ENCODE data around the gene MORN1. TPM values are rescaled to one million over a fixed set of nuclear protein-coding genes. Genes with fewer than 3 reads are reported as not detected.

The MORN1 gene
- total RNA-seq, 1 donor from 2014 or later = 24.3 TPM

DNA sequence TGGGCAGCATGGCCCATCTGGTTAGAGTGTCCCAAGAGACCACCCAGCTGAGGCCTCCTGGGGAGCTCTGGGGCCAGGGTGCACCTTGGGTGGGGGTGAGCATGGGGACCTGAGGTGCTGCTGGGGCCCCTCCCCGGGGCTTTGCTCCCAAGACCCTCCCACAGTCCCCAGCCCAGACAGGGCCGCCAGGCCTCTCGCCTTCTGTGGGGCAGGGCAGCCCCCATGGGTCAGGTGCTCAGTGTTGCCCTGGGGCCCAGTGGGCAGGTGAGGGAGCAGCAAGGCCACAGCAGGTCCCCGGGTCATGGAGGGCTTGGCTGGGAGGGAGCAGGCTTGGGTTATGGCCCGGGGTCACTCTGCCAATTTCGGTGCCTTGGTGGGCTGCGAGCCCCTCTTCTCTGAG lies 45.5 kb upstream of the MORN1 start:
- Mint-ChIP-seq H3K27ac (no peak overlapping the region), H3K4me1 (no peaks in the 10 kb centered on the region), H3K4me3 (no peak overlapping the region), H3K9me3 (no peaks in the 10 kb centered on the region), H3K36me3 (no peaks in the 10 kb centered on the region), H3K27me3 (ENCODE audit: low read depth) (peaks cover 59% of the 10 kb centered on the region)
- TF ChIP-seq CTCF (IDR thresholded peaks at IDR 0.05; ENCODE audit: unreplicated experiment) = no peak
- DNase-seq (ENCODE audit: low spot score in 2 of 2, unreplicated experiment in 2 of 2) = no peak

GRCh38 chr1:2435746-2436355 lies 44.5 kb upstream of the MORN1 start:
- no peak for TF ChIP-seq CTCF (IDR thresholded peaks at IDR 0.05; ENCODE audit: unreplicated experiment)
- H3K27me3 Mint-ChIP-seq (ENCODE audit: low read depth) = peaks cover 49% of the 10 kb centered on the region
- no peaks in the 10 kb centered on the region for H3K9me3 Mint-ChIP-seq
- H3K4me1 Mint-ChIP-seq = peaks cover 6% of the 10 kb centered on the region
- H3K27ac Mint-ChIP-seq = no peak overlapping the region
- no peak for DNase-seq (ENCODE audit: low spot score in 2 of 2, unreplicated experiment in 2 of 2)
- H3K36me3 Mint-ChIP-seq = no peaks in the 10 kb centered on the region
- H3K4me3 Mint-ChIP-seq = no peak overlapping the region

DNA sequence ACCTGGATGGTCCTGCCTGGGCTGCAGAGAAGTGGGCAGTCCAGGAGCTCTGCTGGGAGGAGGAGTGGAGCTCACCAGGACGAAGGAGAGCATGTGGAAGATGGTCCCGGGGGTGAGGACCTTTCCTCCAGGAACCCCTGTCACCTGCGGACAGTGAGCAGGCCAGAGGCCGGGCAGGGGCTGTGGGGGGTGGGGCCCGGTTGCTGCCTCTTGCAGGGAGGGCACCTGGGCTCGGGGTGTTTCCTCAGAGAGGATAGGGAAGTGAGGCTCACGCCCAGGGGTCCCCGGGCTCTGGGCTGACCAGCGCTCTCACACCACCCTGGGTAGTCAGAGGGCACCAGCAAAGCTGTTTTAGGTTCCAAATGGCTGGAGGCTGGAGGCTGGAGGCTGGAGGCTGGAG lies 43.7 kb upstream of the MORN1 start:
- H3K27me3 Mint-ChIP-seq (ENCODE audit: low read depth) = peaks cover 44% of the 10 kb centered on the region
- no peaks in the 10 kb centered on the region for H3K36me3 Mint-ChIP-seq
- DNase-seq (ENCODE audit: low spot score in 2 of 2, unreplicated experiment in 2 of 2) = no peak

GRCh38 chr1:2433936-2434655 lies 42.7 kb upstream of the MORN1 start:
- Mint-ChIP-seq H3K27me3 (ENCODE audit: low read depth) (peaks cover 39% of the 10 kb centered on the region), H3K27ac (no peak overlapping the region), H3K4me1 (peaks cover 6% of the 10 kb centered on the region), H3K36me3 (no peaks in the 10 kb centered on the region), H3K4me3 (no peak overlapping the region), H3K9me3 (no peaks in the 10 kb centered on the region)
- TF ChIP-seq CTCF (IDR thresholded peaks at IDR 0.05; ENCODE audit: unreplicated experiment) = no peak
- DNase-seq (ENCODE audit: low spot score in 2 of 2, unreplicated experiment in 2 of 2) = no peak

More for the DNA sequence above, 43.7 kb upstream of the MORN1 start:
- Mint-ChIP-seq H3K27ac (no peak overlapping the region), H3K4me3 (no peak overlapping the region), H3K4me1 (peaks cover 6% of the 10 kb centered on the region), H3K9me3 (no peaks in the 10 kb centered on the region)
- no peak for TF ChIP-seq CTCF (IDR thresholded peaks at IDR 0.05; ENCODE audit: unreplicated experiment)

DNA sequence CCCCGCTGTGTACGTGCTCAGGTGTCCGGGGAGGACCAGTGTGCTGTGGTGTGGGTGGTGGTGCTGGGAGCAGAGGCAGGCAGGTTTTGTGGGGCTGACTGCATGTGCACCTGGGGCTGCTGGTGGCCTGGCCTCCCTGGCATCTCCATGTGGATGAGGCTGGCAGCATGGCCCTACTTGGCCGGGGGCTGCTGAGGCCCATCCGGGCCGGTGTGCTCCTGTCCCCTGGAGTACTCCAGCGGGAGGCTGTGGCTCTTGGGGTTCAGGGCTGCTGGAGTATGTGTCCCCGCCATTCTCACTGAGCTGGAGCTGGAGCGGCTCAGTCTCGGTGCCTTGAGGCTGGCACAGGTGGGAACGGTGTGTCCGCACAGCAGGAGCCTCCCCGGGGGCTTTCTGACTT lies 41.8 kb upstream of the MORN1 start:
- Mint-ChIP-seq H3K27ac (no peak overlapping the region), H3K27me3 (ENCODE audit: low read depth) (peaks cover 39% of the 10 kb centered on the region), H3K9me3 (no peaks in the 10 kb centered on the region), H3K36me3 (no peaks in the 10 kb centered on the region), H3K4me1 (peaks cover 6% of the 10 kb centered on the region), H3K4me3 (no peak overlapping the region)
- TF ChIP-seq CTCF (IDR thresholded peaks at IDR 0.05; ENCODE audit: unreplicated experiment) = no peak
- DNase-seq (ENCODE audit: low spot score in 2 of 2, unreplicated experiment in 2 of 2) = no peak

Data from mesothelial cell of epicardium (in vitro differentiated cells).